GM23248 (cell line): ENCODE results near the gene XPO1.

ENCODE experiments used
- EZH2 ChIP-seq: fragments of 200-600 bp; sonication (generic); IDR thresholded peaks from 2 replicates; pipeline ENCODE4 v1.6.1; 2018; ENCODE audit warnings: antibody characterized with exemption, mild to moderate bottlenecking; ENCODE audit not compliant: insufficient read depth, poor library complexity, severe bottlenecking
- EZH2phosphoT487 ChIP-seq: fragments of 200-600 bp; sonication (generic); IDR thresholded peaks from 2 replicates; pipeline ENCODE4 v1.6.1; 2018; ENCODE audit warnings: antibody characterized with exemption, moderate library complexity, mild to moderate bottlenecking, low read depth; ENCODE audit not compliant: insufficient read depth

- TF ChIP-seq EZH2phosphoT487, result no peak
- no peak for TF ChIP-seq EZH2
These were observed 4.9 kb upstream of the XPO1 start for GRCh38 chr2:61543062-61543461.
